ENCODE measurements around the gene MRPL36.

DNA sequence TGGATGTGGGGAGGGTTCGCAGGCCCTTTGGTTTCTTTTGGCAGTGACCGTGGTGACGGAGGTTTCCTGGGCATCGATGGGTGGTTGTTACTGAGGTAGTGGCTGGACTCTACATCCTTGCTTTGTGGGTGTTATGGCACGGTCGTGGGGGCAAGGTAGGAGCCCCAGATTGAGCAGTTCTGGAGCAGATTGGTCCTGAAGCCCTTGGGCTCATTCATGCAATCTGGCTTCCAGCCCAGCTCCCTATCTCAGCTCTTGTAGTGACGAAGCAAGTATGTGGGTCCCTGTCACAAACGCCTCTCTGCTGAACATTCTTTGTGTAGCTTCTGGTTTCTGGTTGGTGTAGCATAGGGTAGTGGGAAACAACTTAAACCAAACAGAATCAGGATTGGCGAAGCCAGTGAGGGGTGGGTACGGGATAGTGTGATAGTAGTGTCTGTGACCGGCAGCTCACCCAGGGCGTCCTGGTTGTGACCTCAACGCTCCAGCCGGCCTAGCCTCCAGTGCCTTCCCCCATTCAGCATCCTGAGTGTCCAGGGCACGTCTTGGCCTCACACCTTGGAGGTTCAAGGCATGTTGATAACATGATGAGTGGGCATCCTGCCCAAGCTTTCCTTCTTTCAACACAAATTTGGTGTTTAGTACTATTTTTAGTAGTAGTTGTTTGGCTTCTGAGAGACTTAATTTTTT, 4.5 kb upstream of the MRPL36 start:
- TF ChIP-seq, protein P1, sequence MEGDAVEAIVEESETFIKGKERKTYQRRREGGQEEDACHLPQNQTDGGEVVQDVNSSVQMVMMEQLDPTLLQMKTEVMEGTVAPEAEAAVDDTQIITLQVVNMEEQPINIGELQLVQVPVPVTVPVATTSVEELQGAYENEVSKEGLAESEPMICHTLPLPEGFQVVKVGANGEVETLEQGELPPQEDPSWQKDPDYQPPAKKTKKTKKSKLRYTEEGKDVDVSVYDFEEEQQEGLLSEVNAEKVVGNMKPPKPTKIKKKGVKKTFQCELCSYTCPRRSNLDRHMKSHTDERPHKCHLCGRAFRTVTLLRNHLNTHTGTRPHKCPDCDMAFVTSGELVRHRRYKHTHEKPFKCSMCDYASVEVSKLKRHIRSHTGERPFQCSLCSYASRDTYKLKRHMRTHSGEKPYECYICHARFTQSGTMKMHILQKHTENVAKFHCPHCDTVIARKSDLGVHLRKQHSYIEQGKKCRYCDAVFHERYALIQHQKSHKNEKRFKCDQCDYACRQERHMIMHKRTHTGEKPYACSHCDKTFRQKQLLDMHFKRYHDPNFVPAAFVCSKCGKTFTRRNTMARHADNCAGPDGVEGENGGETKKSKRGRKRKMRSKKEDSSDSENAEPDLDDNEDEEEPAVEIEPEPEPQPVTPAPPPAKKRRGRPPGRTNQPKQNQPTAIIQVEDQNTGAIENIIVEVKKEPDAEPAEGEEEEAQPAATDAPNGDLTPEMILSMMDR (conservative IDR thresholded peaks at IDR 0.05 in 1 of 2, IDR thresholded peaks at IDR 0.05 in 1 of 2; ENCODE audit: low read depth in 1 of 2, low read length in 2 of 2): no peak
- TF ChIP-seq EZH2 (IDR thresholded peaks at IDR 0.05; ENCODE audit: low read length, missing control alignments): no peak
